B cell (primary cell): Measurements from ENCODE around the gene SYNPR. TPM values are rescaled to one million over a fixed set of nuclear protein-coding genes. Genes with fewer than 3 reads are reported as not detected.

Experiments used
- ATAC-seq: fragments of 200-7000 bp; cut with Tn5 transposase; one replicate; pipeline ENCODE4 v1.10.0; 2021; ENCODE audit warnings: low read depth, mild to moderate bottlenecking, moderate number of reproducible peaks, moderate library complexity
- CTCF ChIA-PET: fragments of 350-600 bp; sonication (Branson Sonifier 250); formaldehyde crosslinking; loops from one replicate; lab custom pipeline; 2021; ENCODE audit warnings: antibody characterized with exemption, inconsistent platforms; lab: Charles Lee
- POLR2A ChIA-PET: fragments of 350-600 bp; sonication (Branson Sonifier 250); formaldehyde crosslinking; loops from one replicate; lab custom pipeline; 2021; ENCODE audit warnings: antibody characterized with exemption; lab: Charles Lee
- DNase-seq: peaks from one replicate; pipeline ENCODE4 v3.0.0; 2013
- H2AFZ ChIP-seq: 2 replicates; pipeline ENCODE4 v1.6.1; 2012; ENCODE audit warnings: mild to moderate bottlenecking, low read depth, low read length; ENCODE audit not compliant: insufficient read depth, poor library complexity, severe bottlenecking
- H3K27ac ChIP-seq, 2 donors: 1 replicate in 1 of 2; 2 replicates in 1 of 2; pipeline ENCODE4 v1.5.1; 2012 to 2013; ENCODE audit warnings: low read length in 2 of 2, mild to moderate bottlenecking in 2 of 2, moderate library complexity in 1 of 2
- H3K27me3 ChIP-seq, 4 experiments: fragments of 200-600 bp in 1 of 4; sonication (generic) in 1 of 4; replicated peaks in 1 of 4; 1 replicate in 2 of 4; 2 replicates in 2 of 4; pipeline versions ENCODE4 v1.6.1 to v1.7.0; 2013 to 2016; ENCODE audit warnings: low read length in 3 of 4, mild to moderate bottlenecking in 2 of 4, mixed read lengths in 1 of 4, moderate library complexity in 1 of 4; ENCODE audit not compliant: insufficient read depth in 4 of 4, control insufficient read depth in 3 of 4; ENCODE audit errors: control extremely low read depth in 1 of 4
- H3K36me3 ChIP-seq, 2 experiments: replicated peaks in 1 of 2; 1 replicate in 1 of 2; 2 replicates in 1 of 2; pipeline versions ENCODE4 v1.6.1 to v1.7.1; 2013; ENCODE audit warnings: low read length in 1 of 2; ENCODE audit not compliant: insufficient read depth in 2 of 2, control insufficient read depth in 1 of 2; ENCODE audit errors: control extremely low read depth in 1 of 2, extremely low read depth in 1 of 2
- H3K4me1 ChIP-seq, 2 donors: fragments of 200-600 bp in 1 of 2; sonication (generic) in 1 of 2; 1 replicate in 1 of 2; 2 replicates in 1 of 2; pipeline versions ENCODE4 v1.5.1 to v1.6.1; 2013 to 2017; ENCODE audit warnings: low read length in 2 of 2; ENCODE audit not compliant: control insufficient read depth in 2 of 2, insufficient read depth in 2 of 2
- H3K4me2 ChIP-seq: replicated peaks from 2 replicates; pipeline ENCODE3; 2012; ENCODE audit warnings: mild to moderate bottlenecking, low read depth, low read length; ENCODE audit not compliant: poor library complexity, severe bottlenecking
- H3K4me3 ChIP-seq, 5 experiments: fragments of 200-600 bp in 1 of 5; sonication (generic) in 1 of 5; 1 replicate in 3 of 5; 2 replicates in 2 of 5; pipeline versions ENCODE4 v1.5.1 to v1.7.0; 2011 to 2016; ENCODE audit warnings: low read length in 4 of 5, mild to moderate bottlenecking in 4 of 5, low read depth in 2 of 5, control low read depth in 1 of 5, moderate library complexity in 1 of 5; ENCODE audit not compliant: insufficient read depth in 1 of 5; ENCODE audit errors: control extremely low read depth in 1 of 5, extremely low read depth in 1 of 5
- H3K79me2 ChIP-seq: fragments of 200-600 bp; sonication (generic); one replicate; pipeline ENCODE4 v1.6.0; 2016; ENCODE audit warnings: low read length; ENCODE audit not compliant: control insufficient read depth, insufficient read depth
- H3K9ac ChIP-seq: fragments of 200-600 bp; sonication (generic); 2 replicates; pipeline ENCODE4 v1.6.1; 2017; ENCODE audit warnings: mild to moderate bottlenecking, low read length, moderate library complexity
- H3K9me3 ChIP-seq, 3 donors: one replicate each; pipeline versions ENCODE4 v1.6.1 to v1.7.1; 2013; ENCODE audit warnings: low read length in 2 of 3; ENCODE audit not compliant: control insufficient read depth in 2 of 3, insufficient read depth in 1 of 3; ENCODE audit errors: control extremely low read depth in 1 of 3
- H4K20me1 ChIP-seq: 2 replicates; pipeline ENCODE4 v1.6.0; 2012; ENCODE audit warnings: mild to moderate bottlenecking, low read length; ENCODE audit not compliant: insufficient read depth, control insufficient read depth, poor library complexity, severe bottlenecking
- H3K27ac Mint-ChIP-seq: one replicate; pipeline ENCODE4 v1.8.0; 2021; ENCODE audit warnings: mixed read lengths
- H3K27me3 Mint-ChIP-seq: one replicate; pipeline ENCODE4 v1.8.0; 2021; ENCODE audit warnings: mixed read lengths
- H3K4me1 Mint-ChIP-seq: one replicate; pipeline ENCODE4 v1.8.0; 2021; ENCODE audit warnings: mixed read lengths
- H3K4me3 Mint-ChIP-seq: one replicate; pipeline ENCODE4 v1.8.0; 2021; ENCODE audit warnings: mixed read lengths
- H3K9me3 Mint-ChIP-seq: one replicate; pipeline ENCODE4 v1.8.0; 2022; ENCODE audit warnings: mixed read lengths; ENCODE audit not compliant: insufficient read depth
- EZH2 ChIP-seq: IDR thresholded peaks from 2 replicates; pipeline ENCODE4 v1.6.1; 2012; ENCODE audit warnings: borderline replicate concordance, low read depth, mild to moderate bottlenecking, moderate library complexity, low read length; ENCODE audit not compliant: insufficient read depth, poor library complexity, severe bottlenecking
- WGBS: methylation state at CpG from one replicate; pipeline ENCODE4 v1.1.5; 2013; ENCODE audit warnings: missing lambda C conversion rate; ENCODE audit not compliant: insufficient coverage; 5-methylcytosine and 5-hydroxymethylcytosine counted together
- intact Hi-C: fragments of 100-400 bp; cut with micrococcal nuclease; formaldehyde crosslinking; loops from one replicate; pipeline ENCODE4 v1.10.0; 2022
- polyA plus RNA-seq: library from polyadenylated mRNA; depleted of rRNA; stranded (reverse); fragments of >200 nt; gene quantifications from 2 replicates; pipeline ENCODE4 v1.2.3, GENCODE V29; 2012
- total RNA-seq, 2 donors: library from RNA; stranded (reverse); fragments of 120-200 nt in 1 of 2; gene quantifications; 1 replicate in 1 of 2; 2 replicates in 1 of 2; pipeline versions ENCODE4 v1.2.3 to v1.2.4, GENCODE V29; 2013 to 2022
- TF ChIP-seq, protein P1 (sequence below): fragments of 200-600 bp; IDR thresholded peaks from one replicate; pipeline ENCODE4 v1.8.0; 2022; ENCODE audit warnings: antibody characterized with exemption, mild to moderate bottlenecking

The SYNPR gene
- total and polyA plus RNA-seq, 2 donors (not counting 1 experiment from before 2014, with no cell fraction given), result not detected

- Histone ChIP-seq H3K4me1 (no peaks in the 10 kb centered on the region), H3K4me3 (no peak overlapping the region), H2AFZ (no peak overlapping the region), H3K27ac (no peak overlapping the region), H3K36me3 (no peaks in the 10 kb centered on the region), H3K4me2 (no peak overlapping the region), H3K9ac (no peak overlapping the region), H4K20me1 (no peaks in the 10 kb centered on the region), H3K9me3 (peaks cover 0 to 3% (median 0%) of the 10 kb centered on the region in 3 donors), H3K79me2 (no peaks in the 10 kb centered on the region), H3K27me3 (no peaks in the 10 kb centered on the region)
- intact Hi-C loops, result no loop called here
- WGBS, result no CpG with 5 or more reads among the region's 4 CpGs
- ChIA-PET CTCF (no interaction called here), POLR2A (no interaction called here)
- H3K4me1 Mint-ChIP-seq, result no peaks in the 10 kb centered on the region
- no peak for DNase-seq
- no peak for TF ChIP-seq EZH2
- TF ChIP-seq, protein P1, sequence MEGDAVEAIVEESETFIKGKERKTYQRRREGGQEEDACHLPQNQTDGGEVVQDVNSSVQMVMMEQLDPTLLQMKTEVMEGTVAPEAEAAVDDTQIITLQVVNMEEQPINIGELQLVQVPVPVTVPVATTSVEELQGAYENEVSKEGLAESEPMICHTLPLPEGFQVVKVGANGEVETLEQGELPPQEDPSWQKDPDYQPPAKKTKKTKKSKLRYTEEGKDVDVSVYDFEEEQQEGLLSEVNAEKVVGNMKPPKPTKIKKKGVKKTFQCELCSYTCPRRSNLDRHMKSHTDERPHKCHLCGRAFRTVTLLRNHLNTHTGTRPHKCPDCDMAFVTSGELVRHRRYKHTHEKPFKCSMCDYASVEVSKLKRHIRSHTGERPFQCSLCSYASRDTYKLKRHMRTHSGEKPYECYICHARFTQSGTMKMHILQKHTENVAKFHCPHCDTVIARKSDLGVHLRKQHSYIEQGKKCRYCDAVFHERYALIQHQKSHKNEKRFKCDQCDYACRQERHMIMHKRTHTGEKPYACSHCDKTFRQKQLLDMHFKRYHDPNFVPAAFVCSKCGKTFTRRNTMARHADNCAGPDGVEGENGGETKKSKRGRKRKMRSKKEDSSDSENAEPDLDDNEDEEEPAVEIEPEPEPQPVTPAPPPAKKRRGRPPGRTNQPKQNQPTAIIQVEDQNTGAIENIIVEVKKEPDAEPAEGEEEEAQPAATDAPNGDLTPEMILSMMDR, result no peak
- ATAC-seq, result no peak
- no peaks in the 10 kb centered on the region for H3K27me3 Mint-ChIP-seq
- no peak overlapping the region for H3K27ac Mint-ChIP-seq
- H3K4me3 Mint-ChIP-seq, result no peak overlapping the region
- H3K9me3 Mint-ChIP-seq, result no peaks in the 10 kb centered on the region
Measured at GRCh38 chr3:63562323-63562722, 284.2 kb downstream of the SYNPR start.

DNA sequence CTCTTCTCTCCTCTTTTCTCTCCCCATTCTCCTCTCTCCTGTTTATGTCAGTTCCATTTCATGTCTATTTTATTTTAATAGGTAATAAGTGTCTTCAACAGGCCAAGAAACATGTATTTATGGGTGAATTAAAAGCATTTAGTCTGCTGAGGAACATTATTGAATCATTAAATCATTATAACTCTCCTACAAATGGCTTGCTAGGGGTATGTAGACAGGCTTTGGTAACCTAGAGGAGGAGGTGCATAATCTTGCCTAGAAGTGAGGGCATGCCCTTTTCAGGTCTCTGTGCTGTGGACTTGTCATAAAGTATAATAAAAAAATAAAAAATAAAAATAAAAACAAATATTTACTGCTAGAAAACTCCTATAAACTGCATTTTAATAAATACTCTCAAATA, 285.5 kb downstream of the SYNPR start:
- Histone ChIP-seq H2AFZ (no peak overlapping the region), H3K27me3 (no peaks in the 10 kb centered on the region), H3K9ac (no peak overlapping the region), H3K4me3 (no peak overlapping the region), H4K20me1 (no peaks in the 10 kb centered on the region), H3K4me1 (no peaks in the 10 kb centered on the region), H3K79me2 (no peaks in the 10 kb centered on the region), H3K27ac (no peak overlapping the region), H3K9me3 (no peaks in the 10 kb centered on the region), H3K36me3 (no peaks in the 10 kb centered on the region), H3K4me2 (no peak overlapping the region)
- H3K4me1 Mint-ChIP-seq, result no peaks in the 10 kb centered on the region
- H3K27ac Mint-ChIP-seq, result no peak overlapping the region
- TF ChIP-seq EZH2, result no peak
- TF ChIP-seq, protein P1, result no peak
- ChIA-PET CTCF (no interaction called here), POLR2A (no interaction called here)
- no peaks in the 10 kb centered on the region for H3K27me3 Mint-ChIP-seq
- H3K9me3 Mint-ChIP-seq, result no peaks in the 10 kb centered on the region
- H3K4me3 Mint-ChIP-seq, result no peak overlapping the region
- intact Hi-C loops, result no loop called here
- ATAC-seq (no peak), DNase-seq (no peak)
